H1 (cell line): Measurements from ENCODE around the gene RNF10. TPM values are rescaled to one million over a fixed set of nuclear protein-coding genes. Genes with fewer than 3 reads are reported as not detected.

Source experiments
- POU5F1 ChIP-seq: IDR thresholded peaks from 2 replicates; pipeline ENCODE4 v1.6.1; 2011; ENCODE audit warnings: low read depth, mild to moderate bottlenecking, low read length, moderate library complexity
- SIRT6 ChIP-seq: IDR thresholded peaks from one replicate; pipeline ENCODE4 v1.7.1; 2012; ENCODE audit warnings: low read length, inconsistent platforms
- SP1 ChIP-seq: IDR thresholded peaks from 2 replicates; pipeline ENCODE4 v1.6.1; 2011; ENCODE audit warnings: low read depth, low read length
- polyA plus RNA-seq, 7 experiments: library from polyadenylated mRNA; depleted of rRNA in 3 of 7; stranded (reverse) in 5 of 7; unstranded in 2 of 7; fragments of >200 nt in 5 of 7; fragments of 200-250 nt in 2 of 7; gene quantifications; 1 replicate in 5 of 7; 2 replicates in 1 of 7; 4 replicates in 1 of 7; pipeline versions ENCODE4 v1.2.1 to v1.2.3, GENCODE V29; 2011 to 2013; ENCODE audit warnings: missing spikeins in 2 of 7, mixed read lengths in 2 of 7
- total RNA-seq: library from RNA; stranded (reverse); fragmentation: NEBNext Ultra II Directional; extraction: Animal tissue kit (Norgen Biotek cat#: 25700); gene quantifications from 2 replicates; pipeline ENCODE4 v1.2.1, GENCODE V29; 2021
- TF ChIP-seq, protein P1 (sequence below): fragments of 300-600 bp; sonication (generic); IDR thresholded peaks from 2 replicates; pipeline ENCODE4 v1.7.1; 2012; ENCODE audit warnings: low read length, moderate library complexity, mild to moderate bottlenecking, inconsistent platforms; ENCODE audit not compliant: insufficient replicate concordance
- TF ChIP-seq, protein P2 (sequence below), 3 experiments: IDR thresholded peaks; 1 replicate in 2 of 3; 2 replicates in 1 of 3; pipeline versions ENCODE4 v1.5.1 to v1.6.1; 2011; ENCODE audit warnings: low read length in 3 of 3, mild to moderate bottlenecking in 3 of 3, inconsistent platforms in 2 of 3, low read depth in 1 of 3, moderate library complexity in 1 of 3; ENCODE audit not compliant: insufficient read depth in 1 of 3; ENCODE audit errors: control extremely low read depth in 1 of 3

Gene RNF10
- total and polyA plus RNA-seq, 2 of the 8 experiments (the other 6 are each of a cell fraction or from before 2014, with no cell fraction given), result 71.6 to 171 TPM

DNA sequence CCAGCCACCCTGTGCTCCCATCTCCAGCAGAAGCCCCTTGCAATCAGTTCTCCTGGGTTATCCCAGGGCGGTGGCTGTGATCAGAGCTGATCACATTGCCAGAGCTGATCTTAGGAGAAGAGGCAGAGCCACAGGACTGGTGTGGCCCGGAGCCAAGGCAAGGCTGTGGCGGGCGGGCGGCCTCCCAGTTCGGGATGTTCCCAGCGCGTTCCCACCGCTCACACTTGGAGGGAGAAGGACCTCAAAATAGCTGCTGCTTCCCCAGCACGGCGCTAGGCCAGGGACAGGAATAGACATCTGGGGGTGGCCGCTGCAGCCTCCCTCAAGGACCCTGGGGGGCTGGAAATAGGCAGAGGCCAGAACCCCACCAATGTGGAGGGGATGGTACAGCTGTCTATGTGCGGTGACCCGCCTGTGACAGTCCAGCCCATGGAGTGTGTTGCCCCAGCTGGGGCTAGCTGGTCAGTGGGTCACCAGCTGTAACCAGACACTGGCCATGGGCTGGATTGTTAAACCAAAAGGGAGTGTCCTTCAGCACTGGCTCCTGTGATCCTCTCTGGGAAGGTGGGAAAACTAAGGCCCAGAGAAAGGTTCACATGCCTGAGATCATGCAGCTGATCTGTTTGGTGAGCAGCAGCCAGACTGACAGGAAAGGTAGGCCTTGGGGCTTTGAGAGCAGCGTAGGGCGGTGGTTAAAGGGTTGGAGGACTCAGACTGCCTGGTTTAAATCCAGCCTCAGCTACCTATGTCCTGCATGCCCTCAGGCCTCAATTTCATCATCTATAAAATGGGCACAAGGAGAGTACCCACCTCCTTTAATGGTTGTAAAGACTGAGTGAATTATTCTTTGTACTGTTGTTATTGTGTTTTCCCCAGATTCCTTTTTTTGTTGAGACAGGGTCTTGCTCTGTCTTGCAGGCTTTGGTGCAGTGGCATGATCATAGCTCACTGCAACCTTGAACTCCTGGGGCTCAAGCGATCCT is 55.1 kb downstream of the RNF10 start (continued):
- TF ChIP-seq, protein P1, sequence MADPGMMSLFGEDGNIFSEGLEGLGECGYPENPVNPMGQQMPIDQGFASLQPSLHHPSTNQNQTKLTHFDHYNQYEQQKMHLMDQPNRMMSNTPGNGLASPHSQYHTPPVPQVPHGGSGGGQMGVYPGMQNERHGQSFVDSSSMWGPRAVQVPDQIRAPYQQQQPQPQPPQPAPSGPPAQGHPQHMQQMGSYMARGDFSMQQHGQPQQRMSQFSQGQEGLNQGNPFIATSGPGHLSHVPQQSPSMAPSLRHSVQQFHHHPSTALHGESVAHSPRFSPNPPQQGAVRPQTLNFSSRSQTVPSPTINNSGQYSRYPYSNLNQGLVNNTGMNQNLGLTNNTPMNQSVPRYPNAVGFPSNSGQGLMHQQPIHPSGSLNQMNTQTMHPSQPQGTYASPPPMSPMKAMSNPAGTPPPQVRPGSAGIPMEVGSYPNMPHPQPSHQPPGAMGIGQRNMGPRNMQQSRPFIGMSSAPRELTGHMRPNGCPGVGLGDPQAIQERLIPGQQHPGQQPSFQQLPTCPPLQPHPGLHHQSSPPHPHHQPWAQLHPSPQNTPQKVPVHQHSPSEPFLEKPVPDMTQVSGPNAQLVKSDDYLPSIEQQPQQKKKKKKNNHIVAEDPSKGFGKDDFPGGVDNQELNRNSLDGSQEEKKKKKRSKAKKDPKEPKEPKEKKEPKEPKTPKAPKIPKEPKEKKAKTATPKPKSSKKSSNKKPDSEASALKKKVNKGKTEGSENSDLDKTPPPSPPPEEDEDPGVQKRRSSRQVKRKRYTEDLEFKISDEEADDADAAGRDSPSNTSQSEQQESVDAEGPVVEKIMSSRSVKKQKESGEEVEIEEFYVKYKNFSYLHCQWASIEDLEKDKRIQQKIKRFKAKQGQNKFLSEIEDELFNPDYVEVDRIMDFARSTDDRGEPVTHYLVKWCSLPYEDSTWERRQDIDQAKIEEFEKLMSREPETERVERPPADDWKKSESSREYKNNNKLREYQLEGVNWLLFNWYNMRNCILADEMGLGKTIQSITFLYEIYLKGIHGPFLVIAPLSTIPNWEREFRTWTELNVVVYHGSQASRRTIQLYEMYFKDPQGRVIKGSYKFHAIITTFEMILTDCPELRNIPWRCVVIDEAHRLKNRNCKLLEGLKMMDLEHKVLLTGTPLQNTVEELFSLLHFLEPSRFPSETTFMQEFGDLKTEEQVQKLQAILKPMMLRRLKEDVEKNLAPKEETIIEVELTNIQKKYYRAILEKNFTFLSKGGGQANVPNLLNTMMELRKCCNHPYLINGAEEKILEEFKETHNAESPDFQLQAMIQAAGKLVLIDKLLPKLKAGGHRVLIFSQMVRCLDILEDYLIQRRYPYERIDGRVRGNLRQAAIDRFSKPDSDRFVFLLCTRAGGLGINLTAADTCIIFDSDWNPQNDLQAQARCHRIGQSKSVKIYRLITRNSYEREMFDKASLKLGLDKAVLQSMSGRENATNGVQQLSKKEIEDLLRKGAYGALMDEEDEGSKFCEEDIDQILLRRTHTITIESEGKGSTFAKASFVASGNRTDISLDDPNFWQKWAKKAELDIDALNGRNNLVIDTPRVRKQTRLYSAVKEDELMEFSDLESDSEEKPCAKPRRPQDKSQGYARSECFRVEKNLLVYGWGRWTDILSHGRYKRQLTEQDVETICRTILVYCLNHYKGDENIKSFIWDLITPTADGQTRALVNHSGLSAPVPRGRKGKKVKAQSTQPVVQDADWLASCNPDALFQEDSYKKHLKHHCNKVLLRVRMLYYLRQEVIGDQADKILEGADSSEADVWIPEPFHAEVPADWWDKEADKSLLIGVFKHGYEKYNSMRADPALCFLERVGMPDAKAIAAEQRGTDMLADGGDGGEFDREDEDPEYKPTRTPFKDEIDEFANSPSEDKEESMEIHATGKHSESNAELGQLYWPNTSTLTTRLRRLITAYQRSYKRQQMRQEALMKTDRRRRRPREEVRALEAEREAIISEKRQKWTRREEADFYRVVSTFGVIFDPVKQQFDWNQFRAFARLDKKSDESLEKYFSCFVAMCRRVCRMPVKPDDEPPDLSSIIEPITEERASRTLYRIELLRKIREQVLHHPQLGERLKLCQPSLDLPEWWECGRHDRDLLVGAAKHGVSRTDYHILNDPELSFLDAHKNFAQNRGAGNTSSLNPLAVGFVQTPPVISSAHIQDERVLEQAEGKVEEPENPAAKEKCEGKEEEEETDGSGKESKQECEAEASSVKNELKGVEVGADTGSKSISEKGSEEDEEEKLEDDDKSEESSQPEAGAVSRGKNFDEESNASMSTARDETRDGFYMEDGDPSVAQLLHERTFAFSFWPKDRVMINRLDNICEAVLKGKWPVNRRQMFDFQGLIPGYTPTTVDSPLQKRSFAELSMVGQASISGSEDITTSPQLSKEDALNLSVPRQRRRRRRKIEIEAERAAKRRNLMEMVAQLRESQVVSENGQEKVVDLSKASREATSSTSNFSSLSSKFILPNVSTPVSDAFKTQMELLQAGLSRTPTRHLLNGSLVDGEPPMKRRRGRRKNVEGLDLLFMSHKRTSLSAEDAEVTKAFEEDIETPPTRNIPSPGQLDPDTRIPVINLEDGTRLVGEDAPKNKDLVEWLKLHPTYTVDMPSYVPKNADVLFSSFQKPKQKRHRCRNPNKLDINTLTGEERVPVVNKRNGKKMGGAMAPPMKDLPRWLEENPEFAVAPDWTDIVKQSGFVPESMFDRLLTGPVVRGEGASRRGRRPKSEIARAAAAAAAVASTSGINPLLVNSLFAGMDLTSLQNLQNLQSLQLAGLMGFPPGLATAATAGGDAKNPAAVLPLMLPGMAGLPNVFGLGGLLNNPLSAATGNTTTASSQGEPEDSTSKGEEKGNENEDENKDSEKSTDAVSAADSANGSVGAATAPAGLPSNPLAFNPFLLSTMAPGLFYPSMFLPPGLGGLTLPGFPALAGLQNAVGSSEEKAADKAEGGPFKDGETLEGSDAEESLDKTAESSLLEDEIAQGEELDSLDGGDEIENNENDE, result no peak
- TF ChIP-seq, protein P2, sequence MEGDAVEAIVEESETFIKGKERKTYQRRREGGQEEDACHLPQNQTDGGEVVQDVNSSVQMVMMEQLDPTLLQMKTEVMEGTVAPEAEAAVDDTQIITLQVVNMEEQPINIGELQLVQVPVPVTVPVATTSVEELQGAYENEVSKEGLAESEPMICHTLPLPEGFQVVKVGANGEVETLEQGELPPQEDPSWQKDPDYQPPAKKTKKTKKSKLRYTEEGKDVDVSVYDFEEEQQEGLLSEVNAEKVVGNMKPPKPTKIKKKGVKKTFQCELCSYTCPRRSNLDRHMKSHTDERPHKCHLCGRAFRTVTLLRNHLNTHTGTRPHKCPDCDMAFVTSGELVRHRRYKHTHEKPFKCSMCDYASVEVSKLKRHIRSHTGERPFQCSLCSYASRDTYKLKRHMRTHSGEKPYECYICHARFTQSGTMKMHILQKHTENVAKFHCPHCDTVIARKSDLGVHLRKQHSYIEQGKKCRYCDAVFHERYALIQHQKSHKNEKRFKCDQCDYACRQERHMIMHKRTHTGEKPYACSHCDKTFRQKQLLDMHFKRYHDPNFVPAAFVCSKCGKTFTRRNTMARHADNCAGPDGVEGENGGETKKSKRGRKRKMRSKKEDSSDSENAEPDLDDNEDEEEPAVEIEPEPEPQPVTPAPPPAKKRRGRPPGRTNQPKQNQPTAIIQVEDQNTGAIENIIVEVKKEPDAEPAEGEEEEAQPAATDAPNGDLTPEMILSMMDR (IDR thresholded peaks at IDR 0.05; ENCODE audit: control extremely low read depth in 1 of 3, insufficient read depth in 1 of 3, low read depth in 1 of 3, low read length in 3 of 3), result no peak
- TF ChIP-seq POU5F1 (no peak), SP1 (no peak), SIRT6 (no peak)
- TF ChIP-seq, all 59 proteins: peak for 0
